Keratinocyte (primary cell): ENCODE results near the gene CHTOP. TPM values are rescaled to one million over a fixed set of nuclear protein-coding genes. Genes with fewer than 3 reads are reported as not detected.
"Not testable (repeated sequence)": the region's sequence is repeated elsewhere in the genome, so short reads cannot be mapped to it uniquely, and the experiment has no call there.

Source experiments
- DNase-seq: peaks from one replicate; pipeline ENCODE4 v3.0.0-alpha.2; 2011; ENCODE audit warnings: low read depth, missing footprints, low spot score
- FAIRE-seq: peaks from 2 replicates; lab custom pipeline; 2011; peaks lifted over from hg19 to GRCh38; lab: Jason Lieb, UNC
- H2AFZ ChIP-seq: 2 replicates; pipeline ENCODE4 v1.6.0; 2012; ENCODE audit warnings: low read length, control low read depth, inconsistent platforms; ENCODE audit not compliant: control insufficient read depth
- H3K27ac ChIP-seq: 2 replicates; pipeline ENCODE4 v1.5.1; 2011; ENCODE audit warnings: low read length; ENCODE audit not compliant: control insufficient read depth, insufficient read depth
- H3K27me3 ChIP-seq: 3 replicates; pipeline ENCODE4 v1.6.0; 2011; ENCODE audit warnings: low read length; ENCODE audit not compliant: control insufficient read depth, insufficient read depth; ENCODE audit errors: extremely low read depth
- H3K36me3 ChIP-seq, 2 experiments: 2 replicates in 1 of 2; 3 replicates in 1 of 2; pipeline ENCODE4 v1.5.1; 2011; ENCODE audit warnings: low read length in 2 of 2, mild to moderate bottlenecking in 1 of 2; ENCODE audit not compliant: control insufficient read depth in 2 of 2, insufficient read depth in 2 of 2; ENCODE audit errors: extremely low read depth in 1 of 2
- H3K4me1 ChIP-seq: 3 replicates; pipeline ENCODE4 v1.5.1; 2011; ENCODE audit warnings: low read length; ENCODE audit not compliant: control insufficient read depth, insufficient read depth; ENCODE audit errors: extremely low read depth
- H3K4me2 ChIP-seq: 3 replicates; pipeline ENCODE4 v1.6.0; 2011; ENCODE audit warnings: low read depth, low read length; ENCODE audit not compliant: control insufficient read depth, insufficient read depth; ENCODE audit errors: extremely low read depth
- H3K4me3 ChIP-seq, 3 experiments: fragments of 200-600 bp in 1 of 3; sonication (generic) in 1 of 3; 2 replicates in 2 of 3; 3 replicates in 1 of 3; pipeline ENCODE4 v1.5.1; 2011 to 2016; ENCODE audit warnings: low read length in 3 of 3, mild to moderate bottlenecking in 3 of 3, control low read depth in 2 of 3, inconsistent platforms in 1 of 3, low read depth in 1 of 3, mixed read lengths in 1 of 3, mixed run types in 1 of 3, moderate library complexity in 1 of 3; ENCODE audit not compliant: control insufficient read depth in 2 of 3, insufficient read depth in 2 of 3; ENCODE audit errors: extremely low read depth in 1 of 3
- H3K79me2 ChIP-seq: 2 replicates; pipeline ENCODE4 v1.6.0; 2012; ENCODE audit warnings: low read length; ENCODE audit not compliant: control insufficient read depth, insufficient read depth
- H3K9ac ChIP-seq: 3 replicates; pipeline ENCODE4 v1.6.0; 2011; ENCODE audit warnings: low read length; ENCODE audit not compliant: control insufficient read depth, insufficient read depth; ENCODE audit errors: extremely low read depth
- H3K9me1 ChIP-seq: 3 replicates; pipeline ENCODE4 v1.6.0; 2011; ENCODE audit warnings: low read length; ENCODE audit not compliant: control insufficient read depth, insufficient read depth; ENCODE audit errors: extremely low read depth
- H3K9me3 ChIP-seq: 2 replicates; pipeline ENCODE4 v1.5.1; 2012; ENCODE audit warnings: low read depth, low read length; ENCODE audit not compliant: control insufficient read depth
- H4K20me1 ChIP-seq: 3 replicates; pipeline ENCODE4 v1.6.0; 2011; ENCODE audit warnings: low read length; ENCODE audit not compliant: control insufficient read depth, insufficient read depth; ENCODE audit errors: extremely low read depth
- EZH2 ChIP-seq: IDR thresholded peaks from one replicate; pipeline ENCODE4 v1.6.1; 2012; ENCODE audit warnings: inconsistent platforms, mild to moderate bottlenecking, low read length, moderate library complexity
- dilution Hi-C: fragments of 300-500 bp; cut with MboI; formaldehyde crosslinking; loops from one replicate; pipeline ENCODE4 v1.7.0; 2020; ENCODE audit warnings: low sequenced_read_pairs; ENCODE audit not compliant: extremely low pct_ligation_motif_present
- polyA plus RNA-seq, 5 experiments: library from polyadenylated mRNA; depleted of rRNA in 3 of 5; stranded (reverse) in 3 of 5; stranded (forward) in 1 of 5; unstranded in 1 of 5; fragments of >200 nt; gene quantifications; 1 replicate in 1 of 5; 2 replicates in 3 of 5; 3 replicates in 1 of 5; pipeline versions ENCODE4 v1.2.1 to v1.2.3, GENCODE V29; 2011 to 2012; ENCODE audit warnings: missing spikeins in 2 of 5, low read depth in 1 of 5, low replicate concordance in 1 of 5
- TF ChIP-seq, protein P1 (sequence below), 3 experiments: IDR thresholded peaks in 1 of 3; conservative IDR thresholded peaks in 1 of 3; optimal IDR thresholded peaks in 1 of 3; 2 replicates in 2 of 3; 3 replicates in 1 of 3; pipeline versions ENCODE3 to v1.5.1; 2011; ENCODE audit warnings: low read length in 3 of 3, mild to moderate bottlenecking in 3 of 3, moderate library complexity in 2 of 3, control low read depth in 1 of 3, inconsistent platforms in 1 of 3; ENCODE audit not compliant: insufficient read depth in 2 of 3; ENCODE audit errors: extremely low read depth in 1 of 3

The CHTOP gene
- polyA plus RNA-seq, 1 donor (not counting 4 experiments of a cell fraction or from before 2014, with no cell fraction given): 68.6 TPM

DNA sequence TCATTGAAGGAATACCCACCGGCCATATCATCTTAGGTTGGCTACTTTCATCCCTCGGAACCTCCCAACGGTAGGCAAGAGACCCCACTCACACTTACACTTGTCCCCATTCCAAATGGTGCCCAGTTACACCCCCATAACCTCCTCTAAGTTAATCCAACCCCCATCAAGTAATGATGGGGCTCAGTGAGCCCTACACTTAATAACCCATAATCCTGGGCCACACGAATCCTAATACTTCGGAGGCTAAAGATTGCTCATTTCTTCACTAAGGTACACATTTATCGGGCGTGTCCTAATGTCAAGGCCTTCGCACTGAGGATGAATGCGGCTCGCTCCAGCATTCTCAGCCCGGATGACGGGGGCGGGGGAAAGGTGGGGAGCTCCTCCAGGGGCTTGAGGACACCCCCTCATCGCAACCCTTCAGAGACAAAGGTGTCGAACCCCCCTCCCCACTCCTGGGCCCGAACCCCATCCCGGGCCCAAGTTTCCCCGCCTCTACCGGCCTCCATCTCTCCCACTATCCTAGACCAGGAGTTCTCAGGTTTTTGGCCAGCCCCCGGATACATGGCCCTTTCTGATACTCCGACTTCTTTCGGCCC lies 36.5 kb downstream of the CHTOP start:
- FAIRE-seq: no peak
- dilution Hi-C loops: no loop called here

GRCh38 chr1:153670859-153671627 lies 37.2 kb downstream of the CHTOP start, which contains the start of gene ILF2:
TSS of gene ILF2 (minus strand) at chr1:153670993. CDS start at chr1:153670922, 71 bp downstream.
- no peaks in the 10 kb centered on the region for H3K9me3 ChIP-seq
- peak within 1 kb of the TSS; percentile 91 for H3K27ac ChIP-seq
- peak; percentile 100 for DNase-seq
- peak within 1 kb of the TSS; percentile 98 for H3K4me2 ChIP-seq
- no peaks in the 10 kb centered on the region for H3K27me3 ChIP-seq
- H3K9me1 ChIP-seq: no peaks in the 10 kb centered on the region
- H4K20me1 ChIP-seq: no peaks in the 10 kb centered on the region
- peaks cover 13 to 39% of the 10 kb centered on the region in 2 experiments for H3K36me3 ChIP-seq
- no peak for TF ChIP-seq EZH2
- TF ChIP-seq, protein P1, sequence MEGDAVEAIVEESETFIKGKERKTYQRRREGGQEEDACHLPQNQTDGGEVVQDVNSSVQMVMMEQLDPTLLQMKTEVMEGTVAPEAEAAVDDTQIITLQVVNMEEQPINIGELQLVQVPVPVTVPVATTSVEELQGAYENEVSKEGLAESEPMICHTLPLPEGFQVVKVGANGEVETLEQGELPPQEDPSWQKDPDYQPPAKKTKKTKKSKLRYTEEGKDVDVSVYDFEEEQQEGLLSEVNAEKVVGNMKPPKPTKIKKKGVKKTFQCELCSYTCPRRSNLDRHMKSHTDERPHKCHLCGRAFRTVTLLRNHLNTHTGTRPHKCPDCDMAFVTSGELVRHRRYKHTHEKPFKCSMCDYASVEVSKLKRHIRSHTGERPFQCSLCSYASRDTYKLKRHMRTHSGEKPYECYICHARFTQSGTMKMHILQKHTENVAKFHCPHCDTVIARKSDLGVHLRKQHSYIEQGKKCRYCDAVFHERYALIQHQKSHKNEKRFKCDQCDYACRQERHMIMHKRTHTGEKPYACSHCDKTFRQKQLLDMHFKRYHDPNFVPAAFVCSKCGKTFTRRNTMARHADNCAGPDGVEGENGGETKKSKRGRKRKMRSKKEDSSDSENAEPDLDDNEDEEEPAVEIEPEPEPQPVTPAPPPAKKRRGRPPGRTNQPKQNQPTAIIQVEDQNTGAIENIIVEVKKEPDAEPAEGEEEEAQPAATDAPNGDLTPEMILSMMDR (optimal IDR thresholded peaks at IDR 0.05 in 1 of 3, IDR thresholded peaks at IDR 0.05 in 1 of 3, conservative IDR thresholded peaks at IDR 0.05 in 1 of 3; ENCODE audit: extremely low read depth in 1 of 3, insufficient read depth in 2 of 3, low read length in 3 of 3): peak; percentile 9 to 37 (median 13)
- H3K79me2 ChIP-seq: peaks cover 34% of the 10 kb centered on the region
- H3K4me1 ChIP-seq: peaks cover 10% of the 10 kb centered on the region
- peak within 1 kb of the TSS; percentile 98 for H3K9ac ChIP-seq
- FAIRE-seq: peak; percentile 92
- H3K4me3 ChIP-seq: peak within 1 kb of the TSS; percentile 94 to 100 (median 96)
- peak within 1 kb of the TSS; percentile 85 for H2AFZ ChIP-seq
- dilution Hi-C loops: no loop called here

More for the DNA sequence above, 36.5 kb downstream of the CHTOP start:
- Histone ChIP-seq H3K4me1 (peaks cover 10% of the 10 kb centered on the region), H3K9ac (peak overlapping the region; percentile 98), H3K4me3 (peak overlapping the region; percentile 94 to 100 (median 96)), H3K9me3 (no peaks in the 10 kb centered on the region), H3K9me1 (no peaks in the 10 kb centered on the region), H3K27me3 (no peaks in the 10 kb centered on the region), H3K79me2 (peaks cover 34% of the 10 kb centered on the region), H3K27ac (peak overlapping the region; percentile 91), H2AFZ (peak overlapping the region; percentile 85), H3K4me2 (peak overlapping the region; percentile 98), H3K36me3 (peaks cover 20 to 39% of the 10 kb centered on the region in 2 experiments), H4K20me1 (no peaks in the 10 kb centered on the region)
- no peak for DNase-seq
- TF ChIP-seq, protein P1 (optimal IDR thresholded peaks at IDR 0.05 in 1 of 3, IDR thresholded peaks at IDR 0.05 in 1 of 3, conservative IDR thresholded peaks at IDR 0.05 in 1 of 3; ENCODE audit: extremely low read depth in 1 of 3, insufficient read depth in 2 of 3, low read length in 3 of 3): no peak
- no peak for TF ChIP-seq EZH2

DNA sequence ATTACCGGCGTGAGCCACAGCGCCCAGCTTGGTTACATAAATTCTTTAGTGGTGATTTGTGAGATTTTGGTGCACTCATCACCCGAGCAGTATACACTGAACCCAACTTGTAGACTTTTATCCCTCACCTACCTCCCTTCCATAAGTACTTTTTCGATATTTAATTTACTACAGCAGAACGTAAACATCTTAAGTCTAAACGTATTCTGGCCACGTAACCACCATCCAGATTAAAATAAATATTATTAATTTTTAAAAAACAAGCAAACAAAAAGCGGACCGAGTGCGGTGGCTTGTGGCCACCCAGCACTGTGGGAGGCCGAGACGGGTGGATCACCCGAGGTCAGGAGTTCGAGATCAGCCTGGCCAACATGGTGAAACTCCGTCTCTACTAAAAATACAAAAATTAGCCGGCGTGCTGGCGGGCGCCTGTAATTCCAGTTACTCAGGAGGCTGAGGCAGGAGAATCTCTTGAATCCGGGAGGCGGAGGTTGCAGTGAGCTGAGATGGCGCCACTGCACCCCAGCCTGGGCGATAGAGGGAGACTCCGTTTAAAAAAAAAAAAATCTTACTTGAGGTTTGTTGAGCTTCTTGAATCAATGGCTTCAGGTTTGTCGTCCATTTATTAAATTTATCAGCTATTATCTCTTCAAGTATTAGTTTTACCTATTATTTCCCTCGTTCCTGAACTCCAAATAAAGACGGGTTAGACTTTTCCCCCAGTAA lies 37.9 kb downstream of the CHTOP start:
- DNase-seq, FAIRE-seq: not testable (repeated sequence)
- peak overlapping the region; percentile 66 for H3K9ac ChIP-seq

More for the DNA sequence above, 37.9 kb downstream of the CHTOP start:
- H3K4me1 ChIP-seq: peaks cover 10% of the 10 kb centered on the region
- H3K27ac ChIP-seq: peak overlapping the region; percentile 81
- H3K4me3 ChIP-seq: peak overlapping the region; percentile 31 to 71 (median 60)
- H4K20me1 ChIP-seq, H3K27me3 ChIP-seq, H3K9me3 ChIP-seq, dilution Hi-C loops, H3K9me1 ChIP-seq: not testable (repeated sequence)
- H3K79me2 ChIP-seq: peaks cover 34% of the 10 kb centered on the region
- H2AFZ ChIP-seq: peak overlapping the region; percentile 78
- peak overlapping the region; percentile 90 for H3K4me2 ChIP-seq
- H3K36me3 ChIP-seq: peaks cover 9 to 32% of the 10 kb centered on the region in 2 experiments
